Measurements from ENCODE around the gene PHLPP2.

Gene PHLPP2

GRCh38 chr16:71754652-71755051 is 30.2 kb upstream of the PHLPP2 start:
- TF ChIP-seq CTCF (conservative IDR thresholded peaks at IDR 0.05): no peak
- H3K27ac ChIP-seq: no peak overlapping the region

DNA sequence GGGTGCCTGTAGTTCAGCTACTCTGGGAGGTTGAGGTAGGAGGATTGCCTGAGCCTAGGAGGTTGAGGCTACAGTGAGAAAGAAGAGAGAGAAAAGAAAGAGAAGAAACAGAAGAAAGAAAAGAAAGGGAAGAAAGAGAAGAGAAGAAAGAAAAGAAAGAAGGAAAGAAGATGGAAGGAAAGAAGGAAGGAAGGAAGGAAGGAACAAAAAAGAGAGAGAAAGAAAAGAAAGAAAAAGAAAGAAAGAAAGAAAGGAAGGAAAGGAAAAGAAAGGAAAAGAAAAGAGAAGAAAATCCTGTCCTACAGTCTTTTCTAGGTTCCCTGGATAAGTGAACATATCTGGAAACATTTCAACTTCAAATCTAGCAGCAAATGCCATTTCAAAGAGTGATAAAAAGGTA is 29.6 kb upstream of the PHLPP2 start:
- H3K27ac ChIP-seq: no peak overlapping the region
- no peak for TF ChIP-seq CTCF (conservative IDR thresholded peaks at IDR 0.05)

DNA sequence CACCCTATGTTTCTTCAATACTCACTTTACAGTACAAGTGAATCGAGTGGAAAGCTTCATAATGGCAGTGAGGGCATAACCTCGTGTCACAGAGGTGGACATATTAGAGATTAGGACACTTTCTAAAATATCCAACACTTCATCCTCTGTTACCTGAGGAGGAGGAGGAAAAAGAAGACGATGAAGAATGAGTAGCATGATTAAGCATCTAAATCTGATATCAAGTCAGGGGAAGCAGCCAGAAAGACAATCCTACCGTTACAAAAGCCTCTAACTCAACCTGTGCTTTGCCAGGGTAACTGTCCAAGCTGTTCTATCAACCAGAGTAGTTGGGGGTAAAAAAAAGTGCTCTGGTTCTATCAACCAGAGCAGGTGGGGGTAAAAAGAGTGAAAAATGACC is 23.7 kb upstream of the PHLPP2 start:
- H3K27ac ChIP-seq: no peak overlapping the region
- no peak for TF ChIP-seq CTCF (conservative IDR thresholded peaks at IDR 0.05)

- TF ChIP-seq CTCF (conservative IDR thresholded peaks at IDR 0.05): peak; percentile 81
- no peak overlapping the region for H3K27ac ChIP-seq
Observed at GRCh38 chr16:71746442-71747046, 22.0 kb upstream of the PHLPP2 start.

DNA sequence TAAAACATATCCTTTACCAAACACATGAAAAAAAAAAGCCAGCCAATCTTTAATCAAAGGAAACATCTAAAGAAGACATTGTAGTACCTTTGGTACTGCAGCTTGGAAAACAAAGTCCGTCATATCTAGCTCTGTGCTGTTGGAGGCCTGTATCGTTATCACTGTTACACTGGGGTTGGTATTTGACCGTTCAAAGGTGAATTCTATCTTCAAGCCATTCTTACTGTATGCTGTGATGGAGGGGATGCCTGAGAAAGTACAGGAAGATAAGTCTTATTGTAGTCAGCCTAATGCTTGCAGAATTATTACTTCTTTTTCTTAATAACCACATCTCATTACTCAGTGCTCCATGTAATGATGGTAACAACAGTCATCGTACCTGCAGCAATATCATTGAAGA is 14.4 kb upstream of the PHLPP2 start:
- no peak overlapping the region for H3K27ac ChIP-seq
- no peak for TF ChIP-seq CTCF (conservative IDR thresholded peaks at IDR 0.05)

- no peak for TF ChIP-seq CTCF (conservative IDR thresholded peaks at IDR 0.05)
- H3K27ac ChIP-seq: no peak overlapping the region
Observed at GRCh38 chr16:71737501-71737900, 13.0 kb upstream of the PHLPP2 start.

DNA sequence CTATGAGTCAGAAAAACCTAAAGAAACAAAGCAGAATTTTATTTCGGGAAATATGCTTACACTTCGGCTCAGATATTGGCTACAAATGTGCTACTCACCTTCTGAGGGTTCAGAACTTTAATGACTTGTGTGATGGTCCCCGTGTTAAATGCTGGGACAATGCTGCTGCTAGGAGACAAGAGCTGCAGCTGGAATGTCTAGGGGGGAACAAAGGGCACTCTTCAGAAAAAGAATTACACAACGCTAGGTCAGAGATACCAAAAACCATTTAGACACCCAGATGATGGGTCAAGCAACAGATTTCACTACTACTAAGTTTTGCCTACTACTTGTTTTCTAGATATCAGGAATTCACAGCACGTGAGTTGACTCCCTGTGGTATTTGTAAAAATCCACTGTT is 10.0 kb upstream of the PHLPP2 start:
- H3K27ac ChIP-seq: no peak overlapping the region
- no peak for TF ChIP-seq CTCF (conservative IDR thresholded peaks at IDR 0.05)
